ENCODE measurements around the gene TMEM212.

GRCh38 chr3:171847133-171847532, 4.0 kb downstream of the TMEM212 start:
- TF ChIP-seq POLR2AphosphoS5 (IDR thresholded peaks at IDR 0.05; ENCODE audit: low read depth, low read length) (no peak), POLR2A (IDR thresholded peaks at IDR 0.05; ENCODE audit: low read depth, low read length) (no peak)

Data from GM12892 (cell line).